DOHH2 (cell line): ENCODE measurements around the gene MAGEA9B.
"Not testable (repeated sequence)": the region's sequence is repeated elsewhere in the genome, so short reads cannot be mapped to it uniquely, and the experiment has no call there.

Experiments
- CTCF ChIP-seq: fragments of 200-600 bp; sonication (generic); IDR thresholded peaks from one replicate; pipeline ENCODE4 v1.5.1; 2014; ENCODE audit warnings: antibody characterized with exemption, mild to moderate bottlenecking, low read depth, low read length; ENCODE audit not compliant: poor library complexity, severe bottlenecking
- EZH2phosphoT487 ChIP-seq: fragments of 200-600 bp; sonication (generic); IDR thresholded peaks from 2 replicates; pipeline ENCODE4 v1.6.1; 2017; ENCODE audit warnings: borderline replicate concordance, mild to moderate bottlenecking, antibody characterized with exemption, low read length, moderate library complexity, mixed read lengths

GRCh38 chrX:149590993-149591392, 3.7 kb upstream of the MAGEA9B start:
- not testable (repeated sequence) for TF ChIP-seq CTCF, EZH2phosphoT487
